M059J (cell line): ENCODE data around the gene SLC1A4. TPM values are rescaled to one million over a fixed set of nuclear protein-coding genes. Genes with fewer than 3 reads are reported as not detected.
"Not testable (repeated sequence)": the region's sequence is repeated elsewhere in the genome, so short reads cannot be mapped to it uniquely, and the experiment has no call there.

Experiments
- DNase-seq: peaks from one replicate; pipeline ENCODE4 v3.0.0-alpha.2; 2012; ENCODE audit warnings: low read depth
- total RNA-seq: library from RNA; depleted of rRNA; stranded (reverse); fragments of >200 nt; shearing (Covaris generic); gene quantifications from 2 replicates; pipeline ENCODE4 v1.2.3, GENCODE V29; 2014

The SLC1A4 gene
- total RNA-seq, 1 experiment from 2014 or later, result 15.4 TPM

DNA sequence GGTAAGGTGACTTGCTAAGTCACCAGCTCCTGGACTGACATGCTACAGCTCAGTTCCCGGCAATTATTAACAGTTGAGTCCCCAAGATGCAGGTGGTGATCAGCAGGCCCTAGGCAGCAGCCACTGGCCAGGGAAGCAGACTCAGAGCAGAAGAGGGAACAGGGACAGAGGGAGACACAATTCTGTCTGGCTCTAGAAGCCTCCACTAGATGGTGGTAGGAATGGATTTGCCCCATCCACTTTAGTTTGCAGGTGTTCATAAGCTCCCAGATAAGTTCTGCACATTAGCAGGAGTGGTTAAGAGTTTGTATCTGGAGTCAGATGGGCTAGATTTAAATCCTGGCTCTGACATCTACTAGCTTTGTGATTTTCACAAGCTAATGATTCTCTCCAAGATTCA is 25.5 kb upstream of the SLC1A4 start:
- DNase-seq, result no peak

DNA sequence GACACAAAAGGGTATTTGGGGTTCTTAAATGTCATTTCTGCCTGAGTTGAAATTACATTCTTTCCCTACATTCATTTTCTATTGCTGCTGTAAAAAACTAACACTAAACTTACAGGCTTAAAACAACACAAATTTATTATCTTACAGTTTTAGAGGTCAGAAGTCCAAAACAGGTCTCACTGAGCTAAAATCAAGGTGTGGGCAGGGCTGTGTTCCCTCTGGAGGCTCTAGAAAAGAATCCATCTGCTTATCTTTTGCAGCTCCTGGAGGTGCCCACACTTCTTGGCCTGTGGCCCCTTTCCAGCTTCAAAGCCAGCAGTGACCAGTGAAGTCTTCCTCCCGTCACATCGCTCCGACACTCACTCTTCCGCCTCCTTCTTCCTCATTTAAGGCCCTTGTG is 23.2 kb upstream of the SLC1A4 start:
- DNase-seq, result no peak

DNA sequence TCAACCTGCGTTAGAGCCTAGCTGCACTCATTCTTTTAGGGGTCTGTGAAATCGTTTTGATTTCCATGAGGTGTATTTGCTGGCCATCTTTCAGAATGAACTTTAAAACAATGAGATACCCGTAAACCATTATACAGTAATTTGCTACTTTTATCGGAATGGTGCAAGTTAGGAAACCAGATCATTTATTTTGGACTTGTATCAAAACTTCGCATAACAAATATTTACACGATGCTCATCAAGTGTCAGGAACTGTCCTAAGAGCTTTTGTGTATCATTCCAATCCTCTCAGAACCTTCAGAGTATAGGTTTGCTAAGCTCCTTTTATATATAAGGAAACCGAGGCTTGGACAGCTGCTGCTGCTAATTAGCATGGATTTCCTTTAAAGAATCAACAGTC is 22.4 kb upstream of the SLC1A4 start:
- no peak for DNase-seq

DNA sequence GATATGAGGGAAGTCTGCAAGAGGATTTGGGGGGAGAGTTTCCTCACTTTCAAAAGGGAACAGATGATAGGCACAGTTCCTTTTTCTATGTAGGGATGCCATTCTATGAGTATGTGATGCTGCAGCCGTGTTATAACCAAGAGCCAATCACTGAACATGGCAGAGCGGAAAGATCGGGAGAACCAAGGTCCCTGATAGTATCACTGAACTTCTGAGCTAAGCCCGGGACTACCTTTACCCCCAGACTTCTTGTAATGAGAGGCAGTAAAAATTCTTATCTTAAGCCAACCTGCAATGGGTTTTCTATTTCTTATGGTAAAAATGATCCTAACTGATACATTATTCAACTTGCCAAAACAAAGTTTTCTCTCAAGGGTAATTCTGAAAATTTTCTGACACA is 21.6 kb upstream of the SLC1A4 start:
- no peak for DNase-seq

DNA sequence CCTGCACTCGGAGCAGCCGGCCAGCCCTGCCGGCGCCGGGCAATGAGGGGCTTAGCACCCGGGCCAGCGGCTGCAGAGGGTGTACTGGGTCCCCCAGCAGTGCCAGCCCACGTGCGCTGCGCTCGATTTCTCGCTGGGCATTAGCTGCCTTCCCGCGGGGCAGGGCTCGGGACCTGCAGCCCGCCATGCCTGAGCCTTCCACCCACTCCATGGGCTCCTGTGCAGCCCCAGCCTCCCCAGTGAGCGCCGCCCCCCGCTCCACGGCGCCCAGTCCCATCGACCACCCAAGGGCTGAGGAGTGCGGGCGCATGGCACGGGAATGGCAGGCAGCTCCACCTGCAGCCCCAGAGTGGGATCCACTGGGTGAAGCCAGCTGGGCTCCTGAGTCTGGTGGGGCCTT is 20.1 kb upstream of the SLC1A4 start:
- not testable (repeated sequence) for DNase-seq

DNA sequence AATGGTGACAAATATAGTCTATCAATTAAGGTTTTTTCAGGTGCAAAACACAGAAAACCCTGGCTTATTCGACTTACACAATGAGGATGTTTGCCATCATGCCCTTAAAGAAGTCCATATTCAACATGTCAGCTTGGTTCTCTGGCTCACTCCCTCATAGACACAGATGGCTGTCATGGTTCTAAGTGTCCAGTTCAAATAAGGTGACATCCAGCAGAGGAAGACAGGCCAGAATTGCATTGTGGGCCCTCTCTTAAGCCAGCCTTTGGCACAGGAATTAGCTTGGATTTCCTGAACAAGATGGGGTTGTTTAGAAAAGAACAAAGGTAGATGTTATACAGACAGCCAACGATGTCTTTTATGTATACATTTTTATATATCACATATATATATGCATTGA is 18.7 kb upstream of the SLC1A4 start:
- no peak for DNase-seq

DNA sequence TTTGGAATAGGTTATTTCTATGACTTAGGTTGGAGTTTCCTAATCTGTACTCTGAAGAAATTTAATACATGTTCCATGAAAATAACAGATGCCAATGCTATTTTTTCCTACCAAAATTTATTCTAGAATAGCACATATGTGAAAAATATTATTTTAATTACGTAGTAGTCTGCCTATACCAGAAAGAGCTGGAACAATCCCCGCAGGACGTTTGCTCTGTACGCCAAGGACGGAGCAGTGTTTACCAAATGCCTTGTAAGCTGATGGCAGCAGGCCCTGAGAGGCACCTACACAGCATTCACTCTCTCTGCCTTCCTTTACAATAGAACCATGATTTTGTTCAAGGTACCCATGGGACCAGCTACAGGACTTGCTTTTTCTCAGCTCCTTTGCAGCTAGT is 16.8 kb upstream of the SLC1A4 start:
- no peak for DNase-seq

DNA sequence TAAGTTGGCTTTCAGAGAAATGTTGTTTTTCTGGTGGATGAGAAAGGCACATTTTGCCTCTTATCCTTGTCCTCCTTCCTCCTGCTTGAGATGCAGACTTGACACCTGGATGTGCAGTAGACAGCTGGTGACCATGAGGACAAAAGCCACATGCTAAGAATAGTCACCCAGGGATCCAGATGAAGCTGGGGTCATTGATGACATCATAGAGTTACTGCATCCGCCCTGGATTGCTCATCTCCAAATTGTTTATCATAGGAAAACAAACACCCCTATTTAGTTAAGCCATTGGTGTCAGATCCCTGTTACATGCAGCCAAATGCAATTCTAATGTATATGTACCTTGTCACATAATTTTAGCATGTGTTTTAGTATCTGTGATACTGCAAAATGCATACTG is 16.3 kb upstream of the SLC1A4 start:
- peak; percentile 20 for DNase-seq

DNA sequence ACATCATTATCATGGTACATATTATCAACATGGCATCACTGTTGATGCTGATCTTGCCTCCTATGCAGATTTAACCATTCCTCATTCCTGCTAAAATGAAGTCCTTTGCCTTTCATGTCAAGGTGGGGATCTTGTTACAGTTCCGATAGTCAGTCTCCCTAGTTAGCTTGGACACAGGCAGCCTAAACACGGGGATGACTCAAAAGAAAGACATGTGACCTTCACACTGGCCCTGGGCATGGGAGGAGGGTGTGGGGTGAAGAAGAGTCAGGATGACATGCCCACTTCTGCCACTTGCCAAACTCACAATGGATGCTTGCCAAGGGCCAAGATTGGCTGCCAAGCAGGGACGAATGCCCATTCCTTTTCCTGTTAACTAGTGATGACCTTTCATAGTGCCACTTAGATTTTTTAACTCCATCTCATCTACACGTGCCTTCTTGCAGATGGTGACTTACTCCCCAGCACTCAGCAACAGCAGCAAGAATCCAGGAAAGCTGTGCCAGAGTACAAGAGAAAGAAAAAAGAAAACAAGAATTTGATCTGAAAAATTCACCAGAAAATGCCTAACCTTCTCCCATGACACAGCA is 13.9 kb upstream of the SLC1A4 start:
- peak; percentile 97 for DNase-seq

DNA sequence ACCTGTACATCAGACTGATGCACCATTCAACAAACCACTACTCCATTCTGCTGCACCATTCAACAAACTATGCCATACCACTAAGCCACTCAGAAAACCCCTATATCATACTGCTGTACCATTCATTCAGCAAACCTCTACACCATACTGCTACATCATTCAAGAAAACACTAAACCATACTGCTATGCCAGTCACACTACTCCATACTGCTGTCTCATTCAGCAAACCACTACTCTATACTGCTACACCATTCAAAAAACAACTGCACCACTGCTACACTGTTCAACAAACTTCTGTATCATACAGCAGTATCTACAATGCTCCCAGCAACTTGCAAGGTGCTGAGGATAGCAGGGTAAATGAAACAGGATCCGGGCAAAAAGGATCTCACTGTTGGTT is 12.9 kb upstream of the SLC1A4 start:
- DNase-seq, result no peak

DNA sequence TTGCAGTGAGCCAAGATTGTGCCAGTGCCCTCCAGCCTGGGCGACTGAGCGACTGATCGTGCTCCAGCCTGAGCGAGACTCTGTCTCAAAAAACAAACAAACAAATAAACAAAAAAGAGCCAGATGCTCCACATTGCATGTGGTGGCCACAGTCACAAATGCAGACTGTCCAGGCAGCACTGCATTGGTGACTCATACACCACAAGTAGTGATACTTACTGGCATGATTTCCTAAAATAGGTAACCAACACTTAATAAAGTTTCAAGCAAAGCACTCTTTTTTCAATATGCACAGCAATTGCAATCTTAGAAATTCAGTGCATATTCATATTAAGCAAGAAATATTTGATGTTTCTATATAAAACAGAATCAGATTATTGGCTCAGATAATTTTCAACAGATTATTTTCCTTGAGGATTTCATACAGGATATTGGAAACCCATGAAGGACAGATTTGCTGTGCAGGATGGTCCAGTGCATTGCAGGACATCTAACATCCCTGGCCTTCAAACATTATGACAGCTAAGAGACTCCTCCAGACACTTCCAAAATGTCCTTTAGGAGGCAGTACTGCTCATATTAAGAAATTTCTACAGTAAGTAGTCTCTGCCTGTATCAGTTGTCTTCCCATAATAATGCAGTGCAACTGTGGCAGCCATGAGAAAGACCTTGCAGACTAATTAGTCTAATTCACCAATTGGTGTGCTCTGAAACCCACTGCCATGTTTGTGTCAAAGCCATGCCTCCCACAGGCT is 10.5 kb upstream of the SLC1A4 start:
- DNase-seq, result peak; percentile 72

DNA sequence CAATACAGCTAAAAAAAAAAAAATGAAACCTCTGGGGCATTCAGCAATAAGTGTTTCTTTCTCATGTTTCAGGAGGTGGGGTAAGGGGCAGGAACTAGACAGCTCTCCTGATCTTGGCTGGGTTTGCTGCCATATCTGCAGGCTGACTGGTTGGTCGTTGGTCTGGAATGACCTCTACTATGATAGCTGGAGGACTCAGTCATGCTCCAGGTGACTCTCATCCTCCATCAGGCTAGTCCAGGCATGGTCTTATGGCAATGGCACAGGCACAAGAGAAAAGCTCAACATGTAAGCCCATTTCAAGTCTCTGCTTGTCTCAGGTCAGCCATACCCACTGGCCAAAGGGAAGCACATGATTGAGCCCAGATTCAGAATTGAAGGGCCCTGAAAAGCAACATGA is 9.5 kb upstream of the SLC1A4 start:
- peak; percentile 21 for DNase-seq

DNA sequence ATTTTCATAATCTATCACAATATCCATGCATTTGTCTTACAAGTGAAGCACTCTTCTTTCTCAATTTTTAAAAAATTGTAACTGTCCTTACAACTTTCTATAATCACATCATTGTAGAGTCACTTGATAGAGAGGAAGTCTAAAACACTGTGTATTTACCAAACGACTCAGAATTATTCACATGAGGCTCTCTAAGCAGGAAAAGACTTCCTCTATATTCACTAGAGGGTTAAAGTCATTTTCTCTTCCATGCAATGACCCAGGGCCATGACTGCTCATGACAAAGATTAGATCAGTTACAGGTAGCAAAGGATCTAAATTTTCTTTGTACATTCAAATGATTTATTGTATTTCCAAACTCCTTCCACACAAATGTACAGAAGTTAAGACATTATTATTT is 9.0 kb upstream of the SLC1A4 start:
- no peak for DNase-seq

DNA sequence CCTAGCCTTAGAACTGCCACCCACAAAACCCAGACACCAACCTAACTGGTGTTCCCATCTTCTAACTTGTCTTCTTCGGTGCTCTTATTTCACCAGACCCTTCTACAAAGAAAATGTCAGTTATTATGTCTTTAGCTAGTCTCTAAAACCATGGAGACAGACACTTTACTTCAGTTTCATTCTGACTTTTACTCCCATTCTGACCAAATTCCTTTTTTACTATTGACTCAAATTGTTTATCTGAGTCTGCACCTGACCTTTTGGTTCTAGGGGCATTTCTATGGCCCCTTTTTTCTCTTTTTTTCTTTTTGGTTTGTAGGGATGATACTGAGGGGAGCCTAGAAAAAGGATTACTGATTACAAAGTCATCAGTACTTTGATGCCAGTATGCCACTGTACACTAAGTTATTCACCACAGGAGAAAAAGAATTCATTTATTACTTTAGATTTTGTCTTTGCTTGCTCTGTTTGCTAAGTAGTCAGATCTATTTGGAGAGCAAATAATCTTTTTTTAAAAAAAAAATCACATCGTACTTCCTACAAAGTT is 6.8 kb upstream of the SLC1A4 start:
- no peak for DNase-seq

DNA sequence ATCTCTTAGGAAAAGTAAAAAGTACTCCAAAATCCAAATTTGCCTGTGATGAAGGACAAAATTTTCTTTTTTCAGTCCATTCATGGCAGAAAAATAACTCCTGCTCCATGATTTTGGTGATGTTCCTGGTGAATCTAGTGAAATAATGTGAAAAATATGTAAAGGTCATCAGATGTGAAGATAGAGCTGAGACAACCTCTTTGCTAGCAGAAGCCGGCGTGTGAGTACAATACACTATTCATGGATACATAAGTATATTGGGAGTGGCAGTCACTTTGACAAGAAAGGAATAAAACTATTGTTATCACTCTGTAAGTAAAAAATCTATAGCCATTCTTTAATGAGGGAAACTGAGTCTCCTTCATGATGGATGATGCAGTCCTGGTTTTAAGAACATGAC is 6.3 kb upstream of the SLC1A4 start:
- no peak for DNase-seq

DNA sequence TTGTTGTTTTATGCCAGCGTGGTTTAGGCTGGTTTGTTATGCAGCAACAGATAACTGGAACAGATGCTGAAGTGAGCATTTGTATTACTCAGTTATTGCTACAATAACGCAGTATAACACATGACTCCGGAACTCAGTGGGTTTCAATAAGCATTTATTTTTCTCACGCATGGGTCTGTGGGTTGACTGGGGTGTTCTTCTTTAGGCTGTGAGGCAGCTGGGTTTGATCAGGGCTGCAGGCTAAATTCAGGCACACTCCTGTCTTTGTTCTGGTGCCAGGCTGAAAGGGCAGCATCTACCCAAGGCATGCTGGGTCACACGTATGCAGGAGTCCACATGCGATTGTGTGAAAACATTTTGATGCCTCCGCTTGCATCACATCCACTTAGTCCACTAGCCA is 3.8 kb upstream of the SLC1A4 start:
- no peak for DNase-seq

DNA sequence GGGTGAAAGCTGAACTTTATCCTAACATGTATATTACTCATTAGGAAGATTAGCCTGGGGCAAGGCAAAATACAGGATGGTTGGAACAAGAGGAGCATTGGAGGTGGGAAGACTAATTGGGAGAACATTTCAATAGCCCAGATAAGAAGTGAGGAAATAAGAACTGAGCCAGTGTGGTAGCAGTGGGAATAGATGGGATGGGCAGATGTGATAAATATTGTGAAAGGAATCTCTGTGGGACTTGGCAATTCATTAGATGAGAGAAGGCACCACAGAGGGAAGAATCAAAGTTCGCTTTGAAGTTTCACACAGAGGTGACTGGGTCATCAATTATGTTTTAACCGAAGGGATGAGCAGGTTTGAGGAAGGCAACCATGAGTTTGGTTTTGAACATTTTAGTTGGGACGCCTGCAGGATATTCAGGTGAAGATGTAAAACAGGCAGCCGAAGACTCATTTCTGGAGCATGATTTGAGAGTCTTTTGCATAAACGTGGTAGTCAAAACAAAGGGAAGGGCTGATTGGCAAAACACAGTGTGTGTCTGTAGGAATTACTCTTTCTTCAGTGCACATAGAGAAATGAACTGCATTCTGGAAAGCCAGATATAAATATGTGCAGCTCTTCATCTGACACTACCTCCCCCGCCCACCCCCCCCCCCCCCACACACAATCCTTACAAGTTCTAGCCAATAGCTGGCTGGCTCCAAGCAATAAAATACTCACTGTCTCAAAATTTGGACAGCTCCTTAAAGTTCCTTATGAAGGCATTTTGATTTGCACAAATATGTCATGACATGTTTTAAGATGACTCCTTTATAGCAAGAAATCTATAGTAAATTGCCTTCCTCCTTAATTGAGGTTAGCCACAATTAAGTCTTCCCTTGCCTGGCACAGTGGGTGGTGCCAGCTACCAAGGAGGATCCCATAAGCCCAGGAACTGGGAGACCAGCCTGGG is 1.9 kb upstream of the SLC1A4 start:
- DNase-seq, result peak; percentile 67

DNA sequence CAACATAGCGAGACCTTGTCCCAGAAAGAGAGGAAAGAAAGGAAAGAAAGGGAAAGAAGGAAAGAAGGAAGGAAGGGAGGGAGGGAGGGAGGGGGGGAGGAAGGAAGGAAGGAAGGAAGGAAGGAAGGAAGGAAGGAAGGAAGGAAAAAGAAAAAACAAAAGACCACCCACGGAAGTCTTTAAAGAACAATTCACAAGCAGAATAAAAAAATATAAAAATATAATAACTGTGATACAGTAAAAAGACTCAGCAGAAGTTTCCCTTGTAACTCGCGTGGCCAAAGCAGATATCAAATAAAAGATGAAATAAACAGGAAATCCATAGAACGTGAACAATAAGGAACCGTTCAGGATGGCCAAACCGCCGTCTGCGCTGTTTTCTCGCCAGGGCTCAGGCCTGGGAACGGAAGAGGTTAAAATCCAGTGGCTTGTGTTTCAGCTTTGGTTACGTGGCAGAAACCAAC is 1.2 kb upstream of the SLC1A4 start:
- no peak for DNase-seq

DNA sequence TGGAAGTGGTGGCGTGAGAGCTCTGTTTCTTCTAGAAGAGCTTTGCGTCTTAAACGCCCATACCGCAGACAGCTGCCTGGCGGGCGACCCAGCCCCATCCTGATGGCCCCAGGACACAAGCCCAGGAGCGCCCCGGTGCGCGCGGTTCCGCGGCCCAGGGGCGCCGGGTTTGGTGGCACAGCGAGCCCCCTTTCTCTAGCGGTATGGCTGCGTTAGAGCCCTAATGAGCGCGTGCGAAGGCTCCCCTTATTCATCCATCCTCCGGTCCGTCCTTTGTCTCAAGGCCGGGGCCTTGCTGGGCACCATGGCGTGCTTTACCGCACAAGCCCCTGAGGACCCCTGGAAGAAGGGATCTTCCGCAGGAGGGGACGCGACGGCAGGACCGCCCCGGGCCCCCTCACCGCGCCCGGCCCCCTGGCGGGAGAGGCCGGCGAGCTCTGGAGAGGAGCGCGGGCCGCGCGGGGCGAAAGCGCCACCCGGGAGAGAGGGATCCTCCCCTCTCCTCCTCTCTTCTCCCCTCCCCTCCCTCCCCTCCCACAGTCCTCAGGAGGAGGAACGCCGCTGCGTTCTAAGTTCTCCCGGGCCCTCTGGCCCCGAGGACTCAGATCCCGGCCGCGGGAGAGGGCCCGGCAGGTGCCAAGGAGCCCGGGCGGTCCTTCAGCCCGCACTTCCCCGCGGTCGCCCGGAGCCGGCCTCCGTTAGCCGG is 626 bp upstream of the SLC1A4 start:
- DNase-seq, result peak; percentile 91

DNA sequence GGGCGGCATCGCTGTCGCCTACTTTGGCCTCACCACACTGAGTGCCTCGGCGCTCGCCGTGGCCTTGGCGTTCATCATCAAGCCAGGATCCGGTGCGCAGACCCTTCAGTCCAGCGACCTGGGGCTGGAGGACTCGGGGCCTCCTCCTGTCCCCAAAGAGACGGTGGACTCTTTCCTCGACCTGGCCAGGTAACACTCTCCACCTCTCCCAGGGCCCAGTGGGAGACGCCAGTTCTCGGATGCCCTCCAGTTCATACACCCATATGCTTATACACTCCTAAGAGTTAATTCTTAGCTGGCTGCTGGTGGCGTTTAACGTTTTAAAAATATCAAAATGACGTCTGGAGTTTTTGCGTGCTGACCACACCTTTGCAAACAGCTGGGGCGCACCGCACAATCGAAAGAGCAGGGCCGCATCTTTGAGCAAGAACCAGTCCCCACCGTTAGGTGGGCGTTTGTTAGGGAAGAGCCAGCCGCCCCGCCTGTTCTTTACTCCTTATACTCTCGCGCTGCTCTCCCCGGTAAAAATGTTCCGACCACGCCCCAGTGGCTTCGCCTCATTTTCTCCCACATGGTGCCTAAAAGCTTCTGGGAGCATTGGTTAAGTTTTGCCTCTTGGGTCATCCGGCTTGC is 899 bp downstream of the SLC1A4 start:
- DNase-seq, result no peak

DNA sequence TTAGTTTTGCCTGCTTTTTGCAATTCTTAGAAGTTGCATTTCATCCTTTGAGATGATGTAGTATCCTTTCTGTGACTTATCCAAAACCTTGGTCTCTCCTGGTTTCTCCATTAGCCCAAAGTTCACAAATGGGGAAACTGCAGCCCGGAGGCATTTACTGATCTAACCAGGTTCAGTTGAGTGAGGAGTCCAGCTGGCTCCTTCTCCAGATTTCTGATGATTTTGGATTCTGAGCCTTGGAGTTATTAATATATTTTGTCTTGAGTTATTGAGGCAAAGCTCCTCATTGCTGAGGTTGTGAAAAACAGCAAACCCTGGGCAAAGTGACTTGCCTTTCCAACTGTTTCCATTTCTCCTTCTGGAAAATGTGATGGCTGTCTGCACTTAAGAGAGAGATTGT is 1.7 kb downstream of the SLC1A4 start:
- DNase-seq, result no peak
